GM19025 (cell line): ENCODE data around the gene NFKBIB.
"Not testable (repeated sequence)": the region's sequence is repeated elsewhere in the genome, so short reads cannot be mapped to it uniquely, and the experiment has no call there.

Source experiments
- ATAC-seq: cut with Tn5 transposase; IDR thresholded peaks from one replicate; pipeline ENCODE4 v1.9.1; 2021; ENCODE audit warnings: mild to moderate bottlenecking, low read depth, moderate library complexity; ENCODE audit not compliant: unreplicated experiment

Gene NFKBIB

GRCh38 chr19:38873400-38873799 lies 26.4 kb upstream of the NFKBIB start:
- not testable (repeated sequence) for ATAC-seq

- ATAC-seq, result no peak
These were observed 23.9 kb upstream of the NFKBIB start for GRCh38 chr19:38875656-38876395.

GRCh38 chr19:38877781-38878574 lies 21.8 kb upstream of the NFKBIB start, which contains the start of gene RINL:
Gene RINL, minus strand, starts transcription at chr19:38878275. Its CDS starts 1,533 bp downstream, at chr19:38876742.
- ATAC-seq, result no peak

GRCh38 chr19:38878575-38879399 lies 21.0 kb upstream of the NFKBIB start:
- no peak for ATAC-seq

- ATAC-seq, result no peak
These were observed 20.4 kb upstream of the NFKBIB start for GRCh38 chr19:38879400-38879751.

GRCh38 chr19:38880076-38880881 lies 19.5 kb upstream of the NFKBIB start:
- no peak for ATAC-seq

GRCh38 chr19:38880882-38881609 lies 18.7 kb upstream of the NFKBIB start:
- ATAC-seq, result no peak

- no peak for ATAC-seq
These were observed 16.5 kb upstream of the NFKBIB start for GRCh38 chr19:38883286-38883685.

- not testable (repeated sequence) for ATAC-seq
These were observed 15.1 kb upstream of the NFKBIB start for GRCh38 chr19:38884691-38885090.

- no peak for ATAC-seq
These were observed 10.9 kb upstream of the NFKBIB start for GRCh38 chr19:38888876-38889275.

GRCh38 chr19:38889803-38890202 lies 10.0 kb upstream of the NFKBIB start:
- ATAC-seq, result no peak

- no peak for ATAC-seq
These were observed 9.1 kb upstream of the NFKBIB start for GRCh38 chr19:38890686-38891085.

GRCh38 chr19:38891771-38892170 lies 8.0 kb upstream of the NFKBIB start:
- no peak for ATAC-seq

- ATAC-seq, result no peak
These were observed 6.9 kb upstream of the NFKBIB start for GRCh38 chr19:38892841-38893240.

GRCh38 chr19:38893341-38893771 lies 6.4 kb upstream of the NFKBIB start:
- ATAC-seq, result no peak

- no peak for ATAC-seq
These were observed 4.8 kb upstream of the NFKBIB start for GRCh38 chr19:38894968-38895367.

GRCh38 chr19:38898788-38899446 lies 852 bp upstream of the NFKBIB start:
- no peak for ATAC-seq

- no peak for ATAC-seq
These were observed 447 bp downstream of the NFKBIB start for GRCh38 chr19:38900202-38900629.

GRCh38 chr19:38900743-38901190 lies 998 bp downstream of the NFKBIB start:
- ATAC-seq, result no peak
